ENCODE results near the gene SKAP2. TPM values are rescaled to one million over a fixed set of nuclear protein-coding genes. Genes with fewer than 3 reads are reported as not detected.

Gene SKAP2, protein sequence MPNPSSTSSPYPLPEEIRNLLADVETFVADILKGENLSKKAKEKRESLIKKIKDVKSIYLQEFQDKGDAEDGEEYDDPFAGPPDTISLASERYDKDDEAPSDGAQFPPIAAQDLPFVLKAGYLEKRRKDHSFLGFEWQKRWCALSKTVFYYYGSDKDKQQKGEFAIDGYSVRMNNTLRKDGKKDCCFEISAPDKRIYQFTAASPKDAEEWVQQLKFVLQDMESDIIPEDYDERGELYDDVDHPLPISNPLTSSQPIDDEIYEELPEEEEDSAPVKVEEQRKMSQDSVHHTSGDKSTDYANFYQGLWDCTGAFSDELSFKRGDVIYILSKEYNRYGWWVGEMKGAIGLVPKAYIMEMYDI
- 10 to 100 TPM in 1 of 2 experiments, 1 to 10 TPM in 1; 7.8 to 10.4 TPM for total RNA-seq

DNA sequence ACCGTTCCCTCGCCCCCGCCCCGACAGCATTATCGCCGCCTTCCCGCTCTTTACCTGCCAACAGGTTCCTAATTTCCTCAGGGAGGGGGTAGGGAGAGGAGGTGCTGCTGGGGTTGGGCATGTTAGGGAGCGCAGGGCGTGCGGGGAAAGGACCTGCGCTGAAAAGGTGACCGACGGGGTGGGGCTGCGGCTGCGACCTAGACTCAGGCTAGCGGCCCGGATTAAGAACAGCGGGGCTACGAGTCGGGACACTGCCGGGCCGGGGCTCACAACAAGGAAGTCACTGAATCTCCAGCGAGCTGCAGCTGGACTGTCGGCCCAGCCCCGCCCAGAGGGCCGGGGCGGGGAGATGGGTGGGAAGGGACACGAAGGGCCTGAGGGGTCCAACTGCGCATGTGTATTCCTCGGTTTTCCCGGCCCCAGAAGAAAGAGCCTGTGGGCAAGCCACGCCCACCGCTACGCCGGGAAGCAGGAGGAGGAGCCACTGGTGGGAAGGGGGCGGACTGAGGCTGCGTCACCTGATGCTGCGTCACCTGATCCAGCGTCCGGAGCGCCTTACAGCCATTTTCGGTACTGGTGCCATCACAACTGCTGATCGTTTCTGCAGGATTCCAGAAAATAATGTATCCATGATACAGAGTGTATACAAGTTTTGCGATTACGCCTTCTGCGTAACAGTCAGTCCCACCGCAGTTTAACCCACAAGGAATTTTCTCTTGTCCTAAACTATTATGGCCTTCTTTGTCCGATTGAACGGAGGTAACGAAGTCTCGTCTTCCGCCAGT lies at the start of gene SKAP2:
SKAP2 (minus strand) TSS at position 282 of the 785 bp plus-strand sequence; CDS start at position 121, 161 bp downstream.
- Mint-ChIP-seq H3K36me3 (ENCODE audit: low read depth) (peaks cover 3% of the 10 kb centered on the region), H3K9me3 (ENCODE audit: low read depth) (peaks cover 2% of the 10 kb centered on the region), H3K27ac (peak within 1 kb of the TSS; percentile 83), H3K27me3 (peaks cover 34% of the 10 kb centered on the region), H3K4me1 (peaks cover 17% of the 10 kb centered on the region), H3K4me3 (peak within 1 kb of the TSS; percentile 86)
- DNase-seq = peak; percentile 94
- ATAC-seq = peak; percentile 95
- intact Hi-C loops (cut with DNase I, micrococcal nuclease) = loop anchor here (1.0 to 10.0 kb wide), 8 partner anchors 168 to 1010 kb away; partner anchors contain the start of genes HOXA1 (in 1 of the 2) and TAX1BP1 (in 1 of the 2)
- ChIA-PET CTCF (no interaction called here), POLR2A (no interaction called here)

DNA sequence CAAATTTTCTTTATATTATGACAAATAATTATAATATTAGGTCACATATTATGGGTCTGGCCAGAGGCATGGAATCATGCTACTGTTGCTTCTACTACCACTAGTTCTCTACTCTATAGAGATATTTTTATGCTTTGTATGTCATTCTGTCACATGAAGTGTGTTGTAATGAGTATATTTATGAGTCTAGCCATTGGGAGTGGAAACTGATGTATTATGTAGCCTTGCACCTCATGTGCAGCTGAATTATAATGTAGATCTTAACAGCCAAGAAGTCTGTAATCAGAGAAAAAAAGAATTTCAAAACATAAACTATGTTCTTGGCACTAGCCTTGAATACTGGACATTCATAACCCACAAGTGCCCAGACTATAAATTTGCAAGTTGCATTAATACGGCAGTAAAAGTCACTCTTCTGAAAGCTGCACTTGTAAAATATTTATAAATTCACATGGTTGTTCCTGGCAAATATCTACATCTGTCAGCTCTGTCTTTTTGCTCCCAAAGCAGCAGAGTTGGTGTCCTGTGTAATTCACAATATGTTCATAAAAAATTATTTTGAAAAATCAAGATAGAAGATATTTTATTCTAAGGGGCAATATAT lies 48.6 kb upstream of the SKAP2 start:
- H3K27me3 Mint-ChIP-seq = peaks cover 5% of the 10 kb centered on the region
- no peak overlapping the region for H3K4me3 Mint-ChIP-seq
- no peaks in the 10 kb centered on the region for H3K9me3 Mint-ChIP-seq (ENCODE audit: low read depth)
- intact Hi-C loops (cut with DNase I, micrococcal nuclease) = no loop called here
- no peaks in the 10 kb centered on the region for H3K36me3 Mint-ChIP-seq (ENCODE audit: low read depth)
- POLR2A ChIA-PET = no interaction called here
- no peak overlapping the region for H3K27ac Mint-ChIP-seq
- DNase-seq = no peak
- no peak for ATAC-seq
- no peaks in the 10 kb centered on the region for H3K4me1 Mint-ChIP-seq
- CTCF ChIA-PET = interaction anchor here (1.2 kb wide), 1 partner anchor 13 kb away, joined by 3 read pairs; no protein-coding TSS in a partner anchor

- H3K4me3 Mint-ChIP-seq = no peak overlapping the region
- H3K27ac Mint-ChIP-seq = no peak overlapping the region
- CTCF ChIA-PET = interaction anchor here (0.5 to 1.2 kb wide), 2 partner anchors 13 to 202 kb away, joined by 3 read pairs; no protein-coding TSS in a partner anchor
- POLR2A ChIA-PET = no interaction called here
- H3K27me3 Mint-ChIP-seq = peaks cover 5% of the 10 kb centered on the region
- ATAC-seq = no peak
- H3K9me3 Mint-ChIP-seq (ENCODE audit: low read depth) = no peaks in the 10 kb centered on the region
- no peak for DNase-seq
- intact Hi-C loops (cut with DNase I, micrococcal nuclease) = no loop called here
- H3K36me3 Mint-ChIP-seq (ENCODE audit: low read depth) = no peaks in the 10 kb centered on the region
- no peaks in the 10 kb centered on the region for H3K4me1 Mint-ChIP-seq
Measured at GRCh38 chr7:26912338-26912737, 47.9 kb upstream of the SKAP2 start.

GRCh38 chr7:26910221-26910620 lies 45.8 kb upstream of the SKAP2 start:
- POLR2A ChIA-PET = no interaction called here
- CTCF ChIA-PET = interaction anchor here (0.6 kb wide), 1 partner anchor 128 kb away, joined by 3 read pairs; no protein-coding TSS in a partner anchor
- peaks cover 5% of the 10 kb centered on the region for H3K27me3 Mint-ChIP-seq
- H3K4me3 Mint-ChIP-seq = no peak overlapping the region
- no peak for ATAC-seq
- no peak for DNase-seq
- H3K4me1 Mint-ChIP-seq = no peaks in the 10 kb centered on the region
- H3K9me3 Mint-ChIP-seq (ENCODE audit: low read depth) = no peaks in the 10 kb centered on the region
- H3K36me3 Mint-ChIP-seq (ENCODE audit: low read depth) = no peaks in the 10 kb centered on the region
- H3K27ac Mint-ChIP-seq = no peak overlapping the region
- intact Hi-C loops (cut with DNase I, micrococcal nuclease) = no loop called here

DNA sequence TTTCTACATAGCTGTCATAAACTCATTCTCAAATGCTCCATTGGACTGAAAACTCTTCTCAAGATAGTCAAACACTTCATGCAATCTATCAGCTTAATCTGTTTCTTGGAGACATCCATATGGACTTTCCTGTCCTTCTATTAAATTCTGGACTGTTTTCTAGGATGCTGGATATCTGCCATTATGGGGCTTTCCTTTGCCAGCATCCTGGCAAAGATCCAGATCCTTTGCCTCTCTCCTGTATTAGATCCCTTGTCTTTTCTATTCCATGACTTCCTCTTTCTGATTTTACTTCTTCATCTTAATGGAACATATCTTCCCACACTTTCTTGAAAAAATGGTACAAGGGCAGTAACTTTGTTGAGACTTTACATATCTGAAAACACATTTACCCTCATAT lies 35.9 kb upstream of the SKAP2 start:
- ATAC-seq = no peak
- intact Hi-C loops (cut with DNase I, micrococcal nuclease) = no loop called here
- POLR2A ChIA-PET = interaction anchor here (0.7 kb wide), 1 partner anchor 186 kb away, joined by 6 read pairs; no protein-coding TSS in a partner anchor

GRCh38 chr7:26899519-26899918 lies 35.1 kb upstream of the SKAP2 start:
- POLR2A ChIA-PET = no interaction called here
- H3K27ac Mint-ChIP-seq = no peak overlapping the region
- DNase-seq = no peak
- peaks cover 13% of the 10 kb centered on the region for H3K27me3 Mint-ChIP-seq
- CTCF ChIA-PET = interaction anchor here (0.7 kb wide), 1 partner anchor 13 kb away, joined by 3 read pairs; no protein-coding TSS in a partner anchor
- H3K4me1 Mint-ChIP-seq = no peaks in the 10 kb centered on the region
- ATAC-seq = no peak
- no peaks in the 10 kb centered on the region for H3K36me3 Mint-ChIP-seq (ENCODE audit: low read depth)
- no peak overlapping the region for H3K4me3 Mint-ChIP-seq
- intact Hi-C loops (cut with DNase I, micrococcal nuclease) = no loop called here
- no peaks in the 10 kb centered on the region for H3K9me3 Mint-ChIP-seq (ENCODE audit: low read depth)

More for the DNA sequence above, 35.9 kb upstream of the SKAP2 start:
- Mint-ChIP-seq H3K36me3 (ENCODE audit: low read depth) (no peaks in the 10 kb centered on the region), H3K4me1 (no peaks in the 10 kb centered on the region), H3K27me3 (peaks cover 11% of the 10 kb centered on the region), H3K4me3 (no peak overlapping the region), H3K9me3 (ENCODE audit: low read depth) (no peaks in the 10 kb centered on the region), H3K27ac (no peak overlapping the region)
- CTCF ChIA-PET = interaction anchor here (0.7 kb wide), 1 partner anchor 12 kb away, joined by 3 read pairs; no protein-coding TSS in a partner anchor
- DNase-seq = no peak

GRCh38 chr7:26898891-26899290 lies 34.5 kb upstream of the SKAP2 start:
- peaks cover 17% of the 10 kb centered on the region for H3K27me3 Mint-ChIP-seq
- H3K4me1 Mint-ChIP-seq = no peaks in the 10 kb centered on the region
- ATAC-seq = no peak
- H3K27ac Mint-ChIP-seq = no peak overlapping the region
- CTCF ChIA-PET = no interaction called here
- no peaks in the 10 kb centered on the region for H3K9me3 Mint-ChIP-seq (ENCODE audit: low read depth)
- POLR2A ChIA-PET = no interaction called here
- no peak for DNase-seq
- no peaks in the 10 kb centered on the region for H3K36me3 Mint-ChIP-seq (ENCODE audit: low read depth)
- intact Hi-C loops (cut with DNase I, micrococcal nuclease) = no loop called here
- no peak overlapping the region for H3K4me3 Mint-ChIP-seq

GRCh38 chr7:26897928-26898327 lies 33.5 kb upstream of the SKAP2 start:
- CTCF ChIA-PET = interaction anchor here (0.7 kb wide), 1 partner anchor 210 kb away, joined by 4 read pairs; no protein-coding TSS in a partner anchor
- ATAC-seq = no peak
- no peak overlapping the region for H3K4me3 Mint-ChIP-seq
- peaks cover 23% of the 10 kb centered on the region for H3K27me3 Mint-ChIP-seq
- no peaks in the 10 kb centered on the region for H3K9me3 Mint-ChIP-seq (ENCODE audit: low read depth)
- H3K36me3 Mint-ChIP-seq (ENCODE audit: low read depth) = no peaks in the 10 kb centered on the region
- DNase-seq = no peak
- POLR2A ChIA-PET = no interaction called here
- intact Hi-C loops (cut with DNase I, micrococcal nuclease) = no loop called here
- H3K4me1 Mint-ChIP-seq = no peaks in the 10 kb centered on the region
- no peak overlapping the region for H3K27ac Mint-ChIP-seq

- ChIA-PET POLR2A (no interaction called here), CTCF (interaction anchor here (1.7 kb wide), 1 partner anchor 10 kb away, joined by 4 read pairs; no protein-coding TSS in a partner anchor)
- ATAC-seq (no peak), DNase-seq (no peak)
- intact Hi-C loops (cut with DNase I, micrococcal nuclease) = no loop called here
- Mint-ChIP-seq H3K9me3 (ENCODE audit: low read depth) (no peaks in the 10 kb centered on the region), H3K27ac (no peak overlapping the region), H3K4me1 (no peaks in the 10 kb centered on the region), H3K36me3 (ENCODE audit: low read depth) (no peaks in the 10 kb centered on the region), H3K4me3 (no peak overlapping the region), H3K27me3 (peaks cover 15% of the 10 kb centered on the region)
Measured at GRCh38 chr7:26891400-26892350, 27.3 kb upstream of the SKAP2 start.

DNA sequence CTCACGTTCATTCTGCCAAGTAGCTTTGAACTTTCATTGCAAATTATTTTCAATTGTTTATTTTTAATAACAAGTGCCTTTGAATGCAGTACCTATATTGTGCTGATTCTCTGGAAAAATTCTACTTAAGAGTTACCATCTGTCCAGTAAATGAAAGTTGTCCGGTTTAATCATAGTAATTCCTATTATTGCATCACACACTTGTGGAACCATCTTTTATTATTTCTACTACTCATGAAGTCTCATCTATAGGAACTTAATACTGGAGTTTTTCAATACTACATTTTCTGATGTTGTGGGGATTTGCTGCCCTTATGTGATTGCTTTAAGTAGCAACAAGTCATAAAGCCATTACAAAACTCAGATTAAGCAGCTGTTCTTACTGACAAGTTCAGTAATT lies 16.5 kb upstream of the SKAP2 start:
- intact Hi-C loops (cut with DNase I, micrococcal nuclease) = no loop called here
- H3K4me3 Mint-ChIP-seq = no peak overlapping the region
- no peaks in the 10 kb centered on the region for H3K36me3 Mint-ChIP-seq (ENCODE audit: low read depth)
- peaks cover 5% of the 10 kb centered on the region for H3K27me3 Mint-ChIP-seq
- DNase-seq (no peak), ATAC-seq (no peak)
- H3K9me3 Mint-ChIP-seq (ENCODE audit: low read depth) = peaks cover 10% of the 10 kb centered on the region
- H3K4me1 Mint-ChIP-seq = no peaks in the 10 kb centered on the region
- CTCF ChIA-PET = interaction anchor here (0.6 kb wide), 1 partner anchor 1576 kb away, joined by 3 read pairs; no protein-coding TSS in a partner anchor
- POLR2A ChIA-PET = no interaction called here
- H3K27ac Mint-ChIP-seq = no peak overlapping the region

All from activated CD4-positive, alpha-beta T cell treated with anti-CD3 and anti-CD28 coated beads for 36 hours (primary cell).